Gastroesophageal sphincter (tissue), 4 donors: ENCODE results near the gene HTR4. TPM values are rescaled to one million over a fixed set of nuclear protein-coding genes. Genes with fewer than 3 reads are reported as not detected.
"Not testable (repeated sequence)": the region's sequence is repeated elsewhere in the genome, so short reads cannot be mapped to it uniquely, and the experiment has no call there.

Source experiments
- ATAC-seq: fragments of 150-250 bp; one replicate; pipeline ENCODE4 v1.9.1; 2016; ENCODE audit warnings: mild to moderate bottlenecking, moderate library complexity
- H3K27ac ChIP-seq, 4 donors: fragments of 200-600 bp; sonication (generic) in 3 of 4; 1 replicate in 3 of 4; 2 replicates in 1 of 4; pipeline ENCODE4 v1.5.1; 2016 to 2019
- H3K27me3 ChIP-seq: fragments of 200-600 bp; sonication (generic); one replicate; pipeline ENCODE4 v1.5.1; 2019
- H3K36me3 ChIP-seq, 2 donors: fragments of 200-600 bp; sonication (generic); one replicate each; pipeline ENCODE4 v1.5.1; 2019; ENCODE audit warnings: control low read depth in 1 of 2
- H3K4me1 ChIP-seq, 3 donors: fragments of 200-600 bp; sonication (generic); 1 replicate in 2 of 3; 2 replicates in 1 of 3; pipeline ENCODE4 v1.5.1; 2016 to 2019; ENCODE audit warnings: control low read depth in 2 of 3
- H3K4me3 ChIP-seq, 2 donors: fragments of 200-600 bp; sonication (generic); one replicate each; pipeline ENCODE4 v1.5.1; 2019; ENCODE audit warnings: mild to moderate bottlenecking in 1 of 2, moderate library complexity in 1 of 2
- H3K9me3 ChIP-seq, 3 donors: fragments of 200-600 bp; sonication (generic); one replicate each; pipeline ENCODE4 v1.5.1; 2017 to 2019; ENCODE audit warnings: control low read depth in 2 of 3
- EP300 ChIP-seq: sonication (generic); formaldehyde crosslinking; IDR thresholded peaks from one replicate; pipeline ENCODE4 v1.6.1; 2017; ENCODE audit warnings: antibody characterized with exemption, mild to moderate bottlenecking
- POLR2A ChIP-seq, 2 donors: fragments of 450-650 bp; IDR thresholded peaks; one replicate each; pipeline ENCODE4 v1.6.1; 2017; ENCODE audit warnings: antibody characterized with exemption in 2 of 2, mild to moderate bottlenecking in 2 of 2, moderate library complexity in 1 of 2
- POLR2AphosphoS5 ChIP-seq: sonication (generic); formaldehyde crosslinking; IDR thresholded peaks from one replicate; pipeline ENCODE4 v1.6.1; 2017; ENCODE audit warnings: antibody characterized with exemption
- WGBS, 2 donors: methylation state at CpG; one replicate each; pipeline ENCODE4 v1.1.5; 2018; ENCODE audit warnings: low coverage in 1 of 2; 5-methylcytosine and 5-hydroxymethylcytosine counted together
- total RNA-seq, 4 donors: library from RNA; depleted of rRNA; stranded (reverse); fragments of >200 nt; gene quantifications; one replicate each; pipeline ENCODE4 v1.1.0, GENCODE V29; 2016
- TF ChIP-seq, protein P1 (sequence below), 4 experiments: fragments of 200-600 bp in 2 of 4; fragments of 450-650 bp in 2 of 4; sonication (generic) in 1 of 4; IDR thresholded peaks; one replicate each; pipeline ENCODE4 v1.5.1; 2017 to 2019; ENCODE audit warnings: antibody characterized with exemption in 4 of 4, mild to moderate bottlenecking in 2 of 4, moderate library complexity in 2 of 4

HTR4 gene
- total RNA-seq, 4 donors from 2014 or later, result 0.27 to 1.0 TPM; not detected in 2

DNA sequence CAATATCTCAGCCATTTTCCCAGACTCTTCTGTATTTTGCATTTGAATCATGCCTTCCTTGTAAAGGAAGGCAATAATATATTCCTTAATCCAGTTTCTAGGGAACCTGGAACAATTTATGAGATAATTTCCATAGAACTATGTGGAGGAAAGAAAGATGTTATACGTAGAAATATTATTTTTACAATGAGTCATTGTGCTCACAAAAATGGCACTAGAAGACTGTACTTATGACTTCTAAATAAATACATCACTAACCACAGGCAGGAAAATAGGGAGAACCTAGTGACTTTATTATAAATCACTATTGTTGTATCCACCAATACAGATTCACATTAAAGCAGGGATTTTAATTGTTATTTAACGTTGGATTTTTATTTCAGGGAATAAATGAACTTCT is 182.9 kb downstream of the HTR4 start:
- 74 to 81% methylated on average over 2 of the region's 2 CpGs for WGBS, 2 donors
- TF ChIP-seq, protein P1, sequence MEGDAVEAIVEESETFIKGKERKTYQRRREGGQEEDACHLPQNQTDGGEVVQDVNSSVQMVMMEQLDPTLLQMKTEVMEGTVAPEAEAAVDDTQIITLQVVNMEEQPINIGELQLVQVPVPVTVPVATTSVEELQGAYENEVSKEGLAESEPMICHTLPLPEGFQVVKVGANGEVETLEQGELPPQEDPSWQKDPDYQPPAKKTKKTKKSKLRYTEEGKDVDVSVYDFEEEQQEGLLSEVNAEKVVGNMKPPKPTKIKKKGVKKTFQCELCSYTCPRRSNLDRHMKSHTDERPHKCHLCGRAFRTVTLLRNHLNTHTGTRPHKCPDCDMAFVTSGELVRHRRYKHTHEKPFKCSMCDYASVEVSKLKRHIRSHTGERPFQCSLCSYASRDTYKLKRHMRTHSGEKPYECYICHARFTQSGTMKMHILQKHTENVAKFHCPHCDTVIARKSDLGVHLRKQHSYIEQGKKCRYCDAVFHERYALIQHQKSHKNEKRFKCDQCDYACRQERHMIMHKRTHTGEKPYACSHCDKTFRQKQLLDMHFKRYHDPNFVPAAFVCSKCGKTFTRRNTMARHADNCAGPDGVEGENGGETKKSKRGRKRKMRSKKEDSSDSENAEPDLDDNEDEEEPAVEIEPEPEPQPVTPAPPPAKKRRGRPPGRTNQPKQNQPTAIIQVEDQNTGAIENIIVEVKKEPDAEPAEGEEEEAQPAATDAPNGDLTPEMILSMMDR (IDR thresholded peaks at IDR 0.05), result no peak
- TF ChIP-seq EP300 (no peak), POLR2AphosphoS5 (no peak), POLR2A (IDR thresholded peaks at IDR 0.05) (no peak)
- H3K9me3 ChIP-seq, result no peaks in the 10 kb centered on the region
- H3K4me3 ChIP-seq, result no peak overlapping the region
- H3K27ac ChIP-seq, result no peak overlapping the region
- no peak for ATAC-seq
- no peaks in the 10 kb centered on the region for H3K27me3 ChIP-seq
- peaks cover 0 to 24% (median 9%) of the 10 kb centered on the region in 3 donors for H3K4me1 ChIP-seq
- H3K36me3 ChIP-seq, result no peaks in the 10 kb centered on the region

DNA sequence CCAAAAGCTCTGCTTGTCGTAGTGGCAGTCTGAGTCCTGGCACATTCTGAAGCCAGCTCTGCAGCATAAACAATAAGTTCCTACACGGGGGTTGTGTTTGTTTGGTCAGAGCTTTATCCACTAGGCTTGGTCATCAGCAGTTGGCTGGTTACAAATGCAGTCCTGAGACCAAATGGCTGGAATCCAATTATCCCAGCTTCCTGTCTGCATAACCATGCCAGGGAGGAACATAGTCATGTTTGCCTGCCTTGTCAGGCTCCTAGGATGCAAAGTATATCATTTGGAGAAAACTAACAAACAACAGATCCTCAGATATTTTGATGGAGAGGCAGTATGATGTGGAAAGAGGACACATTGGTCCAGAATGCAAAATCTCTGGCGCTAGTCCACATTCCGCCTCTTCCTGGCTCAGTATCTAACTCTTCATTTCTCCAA is 184.8 kb downstream of the HTR4 start:
- Histone ChIP-seq H3K4me1 (peaks cover 5 to 41% (median 13%) of the 10 kb centered on the region in 3 donors), H3K36me3 (no peaks in the 10 kb centered on the region), H3K4me3 (no peak overlapping the region), H3K27me3 (no peaks in the 10 kb centered on the region), H3K27ac (peak overlapping the region in 3 of 4 donors; percentile 18 to 59 (median 50)), H3K9me3 (no peaks in the 10 kb centered on the region)
- 24 to 41% methylated on average over 2 to 4 of the region's 4 CpGs for WGBS, 2 donors
- peak; percentile 39 for TF ChIP-seq POLR2AphosphoS5
- no peak for TF ChIP-seq POLR2A (IDR thresholded peaks at IDR 0.05)
- TF ChIP-seq EP300, result no peak
- TF ChIP-seq, protein P1 (IDR thresholded peaks at IDR 0.05), result no peak
- ATAC-seq, result peak; percentile 64

DNA sequence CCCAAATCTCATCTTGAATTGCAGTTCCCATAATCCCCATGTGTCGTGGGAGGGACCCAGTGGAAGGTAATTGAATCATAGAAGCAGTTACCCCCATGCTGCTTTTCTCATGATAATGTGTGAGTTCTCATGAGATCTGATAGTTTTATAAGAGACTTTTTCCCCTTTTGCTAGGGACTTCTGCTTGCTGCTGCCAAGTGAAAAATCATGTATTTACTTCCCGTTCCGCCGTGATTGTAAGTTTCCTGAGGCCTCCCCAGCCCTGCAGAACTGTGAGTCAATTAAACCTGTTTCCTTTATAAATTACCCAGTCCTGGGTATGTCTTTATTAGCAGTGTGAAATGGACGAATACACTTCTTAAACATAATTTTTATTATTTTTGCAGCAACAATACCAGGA is 185.6 kb downstream of the HTR4 start:
- H3K4me3 ChIP-seq, H3K9me3 ChIP-seq, ATAC-seq: not testable (repeated sequence)

DNA sequence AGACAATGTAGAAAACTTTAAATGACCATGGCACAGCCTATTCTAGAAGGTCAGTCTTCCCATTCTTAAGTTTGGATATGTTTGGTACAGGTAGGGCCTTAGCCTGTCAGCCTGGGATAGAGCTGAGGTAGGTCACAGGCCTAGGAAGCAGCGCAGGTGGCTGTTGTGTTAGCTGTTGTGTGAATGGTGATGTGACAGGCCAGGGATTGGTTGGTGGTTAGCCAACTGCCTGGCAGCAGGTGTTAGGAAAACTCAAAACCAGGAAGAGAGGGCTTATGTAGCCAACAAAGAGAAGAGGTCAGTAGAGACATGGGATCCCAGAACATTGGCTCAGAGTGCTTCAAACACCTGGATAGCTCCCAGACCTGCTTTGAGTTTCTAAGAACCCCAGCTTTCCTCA is 186.4 kb downstream of the HTR4 start:
- ATAC-seq, result no peak
- H3K27ac ChIP-seq, result peak overlapping the region in 1 of 4 donors; percentile 50
- no peaks in the 10 kb centered on the region for H3K27me3 ChIP-seq
- H3K4me1 ChIP-seq, result peaks cover 5 to 42% (median 13%) of the 10 kb centered on the region in 3 donors
- 100% methylated on average over 1 of the region's 1 CpG for WGBS, 2 donors
- TF ChIP-seq POLR2A (IDR thresholded peaks at IDR 0.05) (no peak), POLR2AphosphoS5 (no peak)
- H3K4me3 ChIP-seq, result no peak overlapping the region
- no peaks in the 10 kb centered on the region for H3K36me3 ChIP-seq
- H3K9me3 ChIP-seq, result no peaks in the 10 kb centered on the region

More for the DNA sequence above, 185.6 kb downstream of the HTR4 start:
- peak overlapping the region in 3 of 4 donors; percentile 18 to 59 (median 50) for H3K27ac ChIP-seq
- H3K4me1 ChIP-seq, result peaks cover 5 to 42% (median 13%) of the 10 kb centered on the region in 3 donors
- not testable (repeated sequence) for H3K27me3 ChIP-seq, H3K36me3 ChIP-seq
- 72 to 73% methylated on average over 5 of the region's 5 CpGs for WGBS, 2 donors

DNA sequence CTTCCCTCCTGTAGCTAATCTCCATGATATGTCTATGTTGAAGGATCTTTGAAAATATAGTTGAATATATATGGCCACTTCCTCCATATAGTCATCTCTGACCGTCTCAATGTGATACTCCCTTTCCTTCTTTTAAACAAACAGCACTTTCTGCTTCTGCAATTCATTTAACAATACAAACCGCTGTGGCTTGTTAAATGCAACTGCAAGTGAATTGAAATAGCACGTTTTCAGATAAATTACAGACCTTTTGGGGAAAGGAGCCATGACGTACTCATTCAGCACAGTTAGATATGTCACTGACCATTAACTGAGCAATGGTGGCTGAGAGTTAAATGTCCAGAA is 188.1 kb downstream of the HTR4 start:
- Histone ChIP-seq H3K36me3 (no peaks in the 10 kb centered on the region), H3K9me3 (no peaks in the 10 kb centered on the region), H3K27ac (no peak overlapping the region), H3K4me3 (no peak overlapping the region), H3K4me1 (peaks cover 5 to 42% (median 13%) of the 10 kb centered on the region in 3 donors), H3K27me3 (no peaks in the 10 kb centered on the region)
- no peak for TF ChIP-seq POLR2AphosphoS5
- TF ChIP-seq POLR2A (IDR thresholded peaks at IDR 0.05), result no peak
- no peak for TF ChIP-seq EP300
- 45 to 73% methylated on average over 4 of the region's 4 CpGs for WGBS, 2 donors
- no peak for ATAC-seq

DNA sequence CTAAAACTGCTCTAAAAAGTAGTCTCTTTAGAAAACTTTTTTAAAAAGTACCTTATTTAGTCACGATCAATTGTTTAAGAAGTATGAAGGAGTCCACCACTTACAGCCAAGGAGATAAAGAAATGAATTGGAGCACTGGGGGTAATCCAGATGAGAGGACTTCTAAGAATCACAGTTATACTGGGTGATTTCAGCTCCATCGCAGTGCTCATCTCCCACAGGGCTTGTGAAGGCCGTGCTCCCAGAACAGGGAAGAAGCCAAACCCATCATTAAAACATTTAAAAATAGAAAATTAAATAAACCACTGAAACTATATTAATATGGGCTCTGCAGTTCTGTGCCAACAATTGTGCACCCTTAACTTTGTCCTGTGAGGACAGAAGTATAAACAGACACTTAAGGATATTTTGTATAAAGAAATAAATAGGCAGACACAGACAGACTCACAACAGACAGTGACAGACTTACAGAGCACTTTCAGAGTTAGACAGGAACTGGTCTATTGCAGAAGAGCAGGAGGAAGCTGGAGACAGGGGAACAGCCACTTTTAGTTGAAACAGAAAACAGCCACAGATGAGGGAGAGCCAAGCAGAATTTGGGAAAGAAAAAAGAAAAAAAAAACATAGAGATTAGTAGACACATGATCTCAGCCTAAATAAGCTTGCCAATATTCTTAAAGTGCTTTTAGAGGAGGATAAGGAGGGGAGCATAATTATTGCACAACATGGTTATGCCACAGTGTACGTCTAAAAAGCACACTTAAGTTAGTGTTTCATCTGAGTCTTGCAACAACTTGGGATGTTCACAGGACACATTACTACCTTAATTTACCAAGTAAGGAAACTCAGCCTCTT is 188.7 kb downstream of the HTR4 start:
- Histone ChIP-seq H3K27me3 (no peaks in the 10 kb centered on the region), H3K36me3 (no peaks in the 10 kb centered on the region), H3K9me3 (no peaks in the 10 kb centered on the region), H3K4me1 (peaks cover 5 to 42% (median 13%) of the 10 kb centered on the region in 3 donors), H3K27ac (peak overlapping the region in 1 of 4 donors; percentile 17), H3K4me3 (no peak overlapping the region)
- 24 to 27% methylated on average over 4 of the region's 4 CpGs for WGBS, 2 donors
- peak; percentile 41 for ATAC-seq
- TF ChIP-seq EP300 (no peak), POLR2A (IDR thresholded peaks at IDR 0.05) (no peak), POLR2AphosphoS5 (no peak)
- TF ChIP-seq, protein P1 (IDR thresholded peaks at IDR 0.05), result no peak
